MM.1S (cell line): ENCODE data around the gene SHTN1.

Experiments used
- DNase-seq: peaks from one replicate; pipeline ENCODE4 v3.0.0-alpha.2; 2015
- H2AFZ ChIP-seq: fragments of 300-600 bp; sonication (generic); 2 replicates; pipeline ENCODE4 v1.6.0; 2016; ENCODE audit warnings: antibody characterized with exemption, low read length
- H3F3A ChIP-seq: fragments of 300-600 bp; sonication (generic); 2 replicates; pipeline ENCODE4 v1.6.1; 2016; ENCODE audit warnings: mild to moderate bottlenecking, antibody characterized with exemption, low read length, moderate library complexity, mixed read lengths; ENCODE audit not compliant: insufficient read depth
- H3K27ac ChIP-seq: fragments of 300-600 bp; sonication (generic); 2 replicates; pipeline ENCODE4 v1.5.1; 2016; ENCODE audit warnings: mild to moderate bottlenecking, low read length
- H3K27me3 ChIP-seq: fragments of 300-600 bp; sonication (generic); replicated peaks from 2 replicates; pipeline ENCODE4 v1.6.0; 2016; ENCODE audit warnings: low read length; ENCODE audit not compliant: insufficient read depth
- H3K36me3 ChIP-seq: fragments of 300-600 bp; sonication (generic); replicated peaks from 2 replicates; pipeline ENCODE4 v1.6.1; 2016; ENCODE audit warnings: mild to moderate bottlenecking, low read length, mixed read lengths; ENCODE audit not compliant: insufficient read depth
- H3K4me1 ChIP-seq: fragments of 300-600 bp; sonication (generic); 2 replicates; pipeline ENCODE4 v1.6.1; 2016; ENCODE audit warnings: low read length, mixed read lengths
- H3K4me2 ChIP-seq: fragments of 300-600 bp; sonication (generic); 2 replicates; pipeline ENCODE4 v1.6.0; 2016; ENCODE audit warnings: low read depth, low read length
- H3K4me3 ChIP-seq: fragments of 300-600 bp; sonication (generic); 2 replicates; pipeline ENCODE4 v1.5.1; 2016; ENCODE audit warnings: low read length, mixed read lengths
- H3K79me2 ChIP-seq: fragments of 300-600 bp; sonication (generic); 2 replicates; pipeline ENCODE4 v1.6.1; 2016; ENCODE audit warnings: mixed run types, low read length, mixed read lengths
- H3K9ac ChIP-seq: fragments of 300-600 bp; sonication (generic); 2 replicates; pipeline ENCODE4 v1.6.1; 2016; ENCODE audit warnings: low read length, mixed read lengths
- H3K9me2 ChIP-seq: fragments of 300-600 bp; sonication (generic); replicated peaks from 2 replicates; pipeline ENCODE4 v1.6.1; 2016; ENCODE audit warnings: mild to moderate bottlenecking, low read length, mixed read lengths; ENCODE audit not compliant: insufficient read depth
- H3K9me3 ChIP-seq: fragments of 300-600 bp; sonication (generic); replicated peaks from 2 replicates; pipeline ENCODE4 v1.6.1; 2016; ENCODE audit warnings: mild to moderate bottlenecking, low read length, mixed read lengths; ENCODE audit not compliant: insufficient read depth
- H4K20me1 ChIP-seq: fragments of 300-600 bp; sonication (generic); 2 replicates; pipeline ENCODE4 v1.6.1; 2016; ENCODE audit warnings: mild to moderate bottlenecking, low read length, moderate library complexity, mixed read lengths; ENCODE audit not compliant: insufficient read depth
- CTCF ChIP-seq: fragments of 300-600 bp; sonication (generic); IDR thresholded peaks from 2 replicates; pipeline ENCODE4 v1.5.1; 2016; ENCODE audit warnings: antibody characterized with exemption, low read length, mixed read lengths
- EZH2 ChIP-seq: fragments of 300-600 bp; sonication (generic); optimal IDR thresholded peaks from 2 replicates; pipeline ENCODE3; 2017; ENCODE audit warnings: low read depth, mild to moderate bottlenecking, antibody characterized with exemption, low read length, mixed read lengths
- EZH2phosphoT487 ChIP-seq: fragments of 300-600 bp; sonication (generic); IDR thresholded peaks from 2 replicates; pipeline ENCODE4 v1.6.1; 2018; ENCODE audit warnings: antibody characterized with exemption, low read length

Gene SHTN1

DNA sequence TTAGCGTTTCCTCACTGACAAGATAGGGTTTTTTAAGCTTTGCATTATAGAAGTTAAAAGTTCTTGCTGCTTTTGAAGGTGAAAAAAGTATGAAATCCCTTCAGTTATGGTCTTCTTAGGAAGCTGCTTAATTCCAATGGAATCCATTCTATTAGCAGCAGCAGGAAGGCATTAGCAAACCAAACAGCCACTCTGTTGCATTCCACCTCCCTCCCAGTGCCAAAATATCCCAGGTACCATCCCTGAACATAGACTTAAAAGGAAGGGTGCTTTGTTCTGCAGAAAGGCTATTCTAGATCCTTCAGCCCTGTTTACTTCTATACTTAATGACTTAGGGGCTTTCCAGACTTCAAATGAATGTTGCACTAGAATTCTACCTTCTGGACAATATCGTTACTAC, 131.9 kb downstream of the SHTN1 start:
- Histone ChIP-seq H3K27me3 (no peaks in the 10 kb centered on the region), H4K20me1 (no peaks in the 10 kb centered on the region), H3K36me3 (no peaks in the 10 kb centered on the region), H3K9me3 (no peaks in the 10 kb centered on the region), H3K4me1 (no peaks in the 10 kb centered on the region; the same call in 1 of the 2 replicates), H3K4me3 (no peak overlapping the region), H3K9me2 (no peaks in the 10 kb centered on the region), H3K27ac (no peak overlapping the region), H3K9ac (no peak overlapping the region), H2AFZ (no peak overlapping the region), H3F3A (no peaks in the 10 kb centered on the region), H3K4me2 (no peak overlapping the region), H3K79me2 (no peaks in the 10 kb centered on the region)
- no peak for DNase-seq
- TF ChIP-seq CTCF: no peak
- TF ChIP-seq EZH2phosphoT487: no peak
- TF ChIP-seq EZH2: no peak

DNA sequence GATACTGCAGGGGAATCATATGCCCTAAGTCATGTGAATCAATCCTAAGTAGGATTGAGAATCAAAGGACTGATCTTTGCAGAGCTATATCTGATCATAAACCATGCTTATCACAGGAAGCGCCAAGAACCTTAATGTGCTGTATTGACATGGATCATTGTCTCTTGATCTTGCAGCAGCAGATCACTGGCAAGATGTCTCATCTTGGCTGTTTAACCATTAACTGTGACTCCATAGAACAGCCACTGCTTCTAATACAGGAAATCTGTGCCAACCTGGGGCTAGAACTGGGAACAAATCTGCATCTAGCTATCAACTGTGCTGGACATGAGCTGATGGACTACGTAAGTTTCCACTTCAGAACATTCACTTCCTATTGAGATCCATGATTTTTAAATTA, 134.0 kb downstream of the SHTN1 start:
- DNase-seq: no peak
- Histone ChIP-seq H3K36me3 (no peaks in the 10 kb centered on the region), H4K20me1 (no peaks in the 10 kb centered on the region), H3K4me2 (no peak overlapping the region), H3K4me1 (no peaks in the 10 kb centered on the region; the same call in 1 of the 2 replicates), H3K9ac (no peak overlapping the region), H3K9me2 (no peaks in the 10 kb centered on the region), H3K4me3 (no peak overlapping the region), H3K79me2 (no peaks in the 10 kb centered on the region), H3F3A (no peaks in the 10 kb centered on the region), H3K27ac (no peak overlapping the region), H3K27me3 (no peaks in the 10 kb centered on the region), H3K9me3 (no peaks in the 10 kb centered on the region), H2AFZ (no peak overlapping the region)
- TF ChIP-seq EZH2phosphoT487: no peak
- no peak for TF ChIP-seq CTCF
- TF ChIP-seq EZH2: no peak

DNA sequence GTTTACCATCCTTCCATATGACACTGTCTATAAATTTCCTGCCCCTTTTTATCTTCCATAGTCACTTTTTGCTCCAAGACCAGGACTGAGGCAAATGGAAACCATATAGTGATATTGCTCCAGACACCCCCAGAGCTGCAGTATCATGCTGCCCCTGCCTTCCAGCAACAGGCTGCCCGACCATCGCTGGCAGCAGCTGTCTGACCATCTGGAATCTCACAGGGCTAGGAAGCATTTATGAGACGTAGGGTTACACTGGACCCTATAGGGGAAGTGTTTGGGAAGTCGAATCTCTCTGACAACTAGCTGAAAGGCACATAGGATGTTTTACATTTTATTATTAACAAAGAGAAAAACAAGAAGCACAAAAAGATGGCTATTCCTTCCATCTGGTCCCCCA, 136.3 kb downstream of the SHTN1 start:
- no peak for DNase-seq
- H3K9me2 ChIP-seq: no peaks in the 10 kb centered on the region
- H3K4me2 ChIP-seq: no peak overlapping the region

More for the DNA sequence above, 136.3 kb downstream of the SHTN1 start:
- Histone ChIP-seq H2AFZ (no peak overlapping the region), H3K4me3 (no peak overlapping the region), H3K79me2 (no peaks in the 10 kb centered on the region), H3K27me3 (no peaks in the 10 kb centered on the region), H3K9ac (no peak overlapping the region), H4K20me1 (no peaks in the 10 kb centered on the region), H3K27ac (no peak overlapping the region), H3K9me3 (no peaks in the 10 kb centered on the region), H3K4me1 (no peaks in the 10 kb centered on the region; the same call in 1 of the 2 replicates), H3K36me3 (no peaks in the 10 kb centered on the region), H3F3A (no peaks in the 10 kb centered on the region)
- TF ChIP-seq EZH2phosphoT487 (no peak), CTCF (no peak), EZH2 (no peak)
